GM18499 (cell line): ENCODE data around the gene ZFY.

ENCODE experiments used
- ATAC-seq: cut with Tn5 transposase; IDR thresholded peaks from one replicate; pipeline ENCODE4 v1.9.1; 2021; ENCODE audit warnings: moderate number of reproducible peaks; ENCODE audit not compliant: insufficient read depth, unreplicated experiment

ZFY gene

DNA sequence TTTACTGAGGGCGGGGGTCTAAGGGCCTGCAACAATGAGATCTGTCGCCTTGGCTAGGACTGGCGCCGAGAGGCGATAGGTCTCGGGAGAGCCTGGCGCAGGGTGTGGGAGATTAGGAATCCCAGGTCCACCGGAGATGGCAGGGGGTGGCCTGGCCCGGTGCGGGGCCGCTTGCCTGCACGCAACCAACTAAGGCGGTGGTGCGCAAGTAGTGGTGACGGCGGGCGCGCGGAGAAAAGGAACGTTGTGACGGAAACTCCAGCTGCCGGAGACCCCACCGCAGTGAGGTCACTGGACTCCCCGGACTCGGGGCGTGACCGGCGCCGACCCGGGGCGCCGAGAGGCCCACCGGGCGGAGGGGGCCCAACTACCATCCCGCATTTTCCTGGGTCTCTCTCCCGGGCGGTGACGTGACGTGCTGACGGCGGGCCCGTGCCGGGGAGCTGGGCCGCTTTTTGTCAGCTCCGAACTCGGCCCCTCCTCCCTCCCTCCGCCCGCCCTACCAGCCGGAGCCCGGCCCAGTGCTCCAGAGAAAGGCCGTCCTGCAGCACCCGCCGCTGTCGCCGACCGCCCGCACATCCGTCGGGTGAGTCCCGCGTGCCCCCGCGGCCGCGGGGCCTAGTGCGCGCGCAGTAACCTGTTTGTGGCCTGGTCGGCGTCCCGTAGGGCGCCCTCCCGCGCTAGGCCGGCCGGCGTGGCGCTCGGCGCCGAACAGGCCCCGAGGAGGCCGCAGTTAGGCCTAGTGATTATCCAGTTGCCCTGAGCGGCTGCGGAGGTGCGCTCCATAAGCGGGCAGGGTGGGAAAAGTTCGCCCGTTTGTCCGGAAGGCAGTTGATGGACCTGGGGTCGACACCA lies at the start of gene ZFY:
Gene ZFY (plus strand): TSS at position 521 of the 855 bp plus-strand sequence. CDS start 18,556 bp downstream, outside the sequence.
- ATAC-seq: no peak

- ATAC-seq: no peak
Observed at GRCh38 chrY:2885880-2886279, 49.3 kb upstream of the ZFY start.

- no peak for ATAC-seq
Observed at GRCh38 chrY:2887386-2887785, 47.8 kb upstream of the ZFY start.

DNA sequence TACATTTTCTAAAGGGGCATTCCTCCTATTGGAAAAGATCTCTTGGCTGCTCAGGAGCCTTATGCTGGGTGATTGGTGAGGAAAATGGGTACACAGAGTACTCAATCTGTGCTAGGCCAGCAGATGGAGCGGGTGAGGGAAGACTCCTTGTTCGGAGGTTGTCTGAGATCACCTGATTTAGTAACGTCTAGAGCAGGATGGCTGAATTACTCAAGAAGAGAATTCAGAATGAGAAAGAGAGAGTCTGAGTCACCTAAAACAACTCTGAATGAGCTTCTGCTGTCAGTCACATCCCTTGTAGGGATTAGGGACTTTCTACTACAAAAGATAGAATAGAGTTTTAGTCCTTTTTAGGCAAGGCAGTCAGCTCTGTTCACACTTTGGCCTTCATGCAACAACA lies 47.2 kb upstream of the ZFY start:
- ATAC-seq: no peak

DNA sequence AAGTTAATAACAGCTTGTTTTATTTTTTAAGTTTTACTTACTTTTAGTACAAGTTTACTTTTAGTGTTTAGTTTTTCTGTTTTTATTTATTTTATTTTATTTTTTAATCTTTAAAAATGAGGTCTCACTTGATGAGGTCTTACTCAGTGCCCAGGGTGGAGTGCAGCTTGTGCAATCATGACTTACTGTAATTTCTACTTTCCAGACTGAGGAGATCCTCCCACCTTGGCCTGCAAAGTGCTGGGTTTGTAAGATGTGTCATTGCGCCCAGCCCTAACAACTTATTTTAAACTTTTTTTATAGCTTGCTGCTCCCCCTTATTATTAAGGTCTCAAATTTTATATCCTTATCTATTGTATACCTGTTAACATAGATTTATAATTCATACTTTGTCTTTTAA lies 41.7 kb upstream of the ZFY start:
- ATAC-seq: no peak

- no peak for ATAC-seq
Observed at GRCh38 chrY:2896050-2896449, 39.1 kb upstream of the ZFY start.

DNA sequence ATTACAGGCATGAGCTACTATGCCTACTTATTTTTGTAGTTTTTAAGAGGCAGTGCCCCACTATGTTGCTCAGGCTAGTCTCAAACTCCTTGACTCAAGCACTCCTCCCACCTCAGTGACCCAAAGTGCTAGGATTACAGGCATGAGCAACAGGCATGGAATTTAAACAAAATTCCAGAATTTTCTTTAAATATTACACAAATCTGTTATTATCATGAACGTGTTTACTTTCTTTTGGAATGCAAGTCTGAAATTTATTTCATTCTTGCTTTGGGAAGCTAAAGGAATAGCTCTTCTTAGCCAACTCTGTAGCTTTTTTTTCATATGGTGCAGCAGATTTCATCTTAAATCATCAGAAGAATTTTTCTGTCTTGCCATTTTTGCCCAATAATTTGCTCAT lies 27.8 kb upstream of the ZFY start:
- no peak for ATAC-seq

DNA sequence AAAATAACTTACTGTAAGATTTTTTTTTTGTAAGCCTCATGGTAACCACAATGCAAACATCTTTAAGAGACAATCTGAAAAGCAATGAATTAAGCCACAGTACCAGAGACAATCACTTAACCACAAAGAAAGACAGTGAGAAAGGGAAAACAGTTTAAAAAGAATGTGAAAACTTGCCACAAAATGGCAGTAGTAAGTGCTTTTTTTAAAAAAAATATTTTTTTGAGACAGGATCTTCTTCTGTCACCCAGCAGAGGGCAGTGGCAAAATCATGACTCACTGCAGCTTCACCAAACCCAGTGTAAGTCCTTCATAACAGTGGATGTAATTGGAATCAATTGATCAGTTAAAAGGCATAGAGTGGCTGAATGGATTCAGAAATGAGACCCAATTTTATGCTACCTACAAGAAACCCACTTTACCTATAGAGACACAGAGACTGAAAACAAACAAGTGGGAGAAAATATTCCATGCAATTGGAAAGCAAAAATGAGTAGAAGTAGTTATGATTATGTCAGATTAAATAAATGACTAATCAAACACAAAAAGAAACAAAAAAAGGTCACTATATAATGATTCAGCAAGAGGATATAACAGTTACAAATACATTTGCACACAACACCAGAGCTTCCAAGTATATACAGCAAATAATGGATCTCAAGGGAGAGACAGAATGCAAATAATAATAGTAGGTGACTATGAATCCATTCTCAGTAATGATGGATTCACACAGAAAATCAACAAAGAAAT lies 21.9 kb upstream of the ZFY start:
- no peak for ATAC-seq

DNA sequence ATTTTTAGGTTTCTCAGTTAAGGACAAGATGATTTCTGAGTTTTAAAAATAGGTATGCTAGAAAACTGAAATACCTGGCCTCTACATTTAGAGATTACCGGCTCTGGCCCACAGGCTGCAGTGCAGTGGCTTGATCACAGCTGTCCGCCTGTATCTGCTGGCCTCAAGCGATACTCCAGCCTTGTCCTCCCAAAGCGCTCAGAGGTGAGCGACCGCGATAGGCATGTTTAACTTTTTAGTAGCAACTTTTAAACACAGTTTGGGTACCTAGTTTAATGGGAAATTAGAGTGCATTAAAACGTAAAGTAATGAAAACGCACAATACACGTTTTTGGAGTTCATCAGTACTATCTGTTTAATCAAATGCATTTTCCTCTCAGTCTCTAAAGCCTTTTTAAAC lies 1.1 kb upstream of the ZFY start:
- no peak for ATAC-seq

DNA sequence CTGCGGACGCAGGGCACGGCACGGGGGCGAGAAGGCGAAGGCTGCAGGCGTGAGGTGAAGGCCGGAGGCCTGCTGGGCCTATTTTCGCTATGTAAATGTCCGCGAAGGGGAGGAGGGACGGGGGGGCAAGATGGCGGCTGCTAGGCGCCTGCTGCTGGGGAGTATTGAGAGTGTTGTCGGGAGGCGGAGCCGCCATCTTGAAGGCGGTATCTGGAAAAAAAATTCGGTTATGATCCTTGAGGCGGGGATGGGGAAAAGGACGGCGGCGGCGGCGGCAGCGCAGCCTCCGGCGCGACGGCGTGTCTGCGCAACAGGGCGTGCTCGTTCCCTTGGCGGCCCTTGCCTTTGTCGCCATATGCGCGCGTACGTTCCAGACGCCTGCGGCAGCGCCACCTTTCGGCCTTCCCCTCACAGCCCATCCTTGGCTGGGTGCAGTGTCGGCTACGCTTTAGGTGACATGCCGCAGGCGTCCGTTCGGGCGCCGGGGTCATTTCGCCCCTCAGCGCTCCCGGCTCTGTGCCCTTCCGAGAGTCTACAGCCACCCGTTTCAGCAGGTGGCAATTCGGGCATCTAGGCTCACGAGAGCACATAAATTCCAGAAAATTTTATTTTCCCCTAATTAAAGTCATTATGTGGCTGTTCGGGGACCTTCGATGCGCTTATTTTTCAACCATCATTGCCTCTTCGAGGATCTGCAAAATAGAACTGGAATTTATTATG lies 695 bp downstream of the ZFY start:
- no peak for ATAC-seq

DNA sequence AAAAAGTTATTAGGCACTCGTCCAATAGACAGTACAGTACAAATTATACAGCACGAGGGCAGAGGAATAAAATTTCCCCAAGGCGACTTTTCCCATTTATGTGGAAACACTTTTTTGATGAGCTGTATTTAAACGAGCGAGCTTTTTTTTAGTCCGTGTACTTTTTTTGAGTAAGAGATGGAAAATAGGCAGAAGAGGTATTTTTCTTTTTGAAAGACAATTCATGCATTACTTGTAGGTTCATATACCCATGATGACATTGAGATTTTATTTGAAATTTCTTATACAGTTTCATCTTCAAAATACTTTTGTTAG lies 1.2 kb downstream of the ZFY start:
- no peak for ATAC-seq

DNA sequence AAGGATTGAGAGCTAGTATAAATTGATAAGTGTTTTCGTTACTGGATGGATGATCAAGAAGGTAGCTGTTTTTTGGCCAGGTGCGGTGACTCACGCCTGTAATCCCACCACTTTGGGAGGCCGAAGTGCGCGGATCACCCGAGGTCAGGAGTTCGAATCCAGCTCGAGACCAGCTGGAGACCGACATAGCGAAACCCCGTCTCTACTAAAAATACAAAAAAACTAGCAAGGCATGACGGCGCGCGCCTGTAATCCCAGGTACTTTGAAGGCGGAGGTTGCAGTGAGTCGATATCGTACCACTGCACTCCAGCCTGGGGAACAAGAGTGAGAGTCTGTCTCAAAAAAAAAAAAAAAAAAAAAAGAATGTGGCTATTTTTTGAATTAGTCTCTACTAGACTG lies 2.0 kb downstream of the ZFY start:
- ATAC-seq: no peak

GRCh38 chrY:2949590-2950252 lies 14.5 kb downstream of the ZFY start:
- no peak for ATAC-seq

GRCh38 chrY:2950655-2951054 lies 15.5 kb downstream of the ZFY start:
- ATAC-seq: no peak

- no peak for ATAC-seq
Observed at GRCh38 chrY:2952912-2953311, 17.7 kb downstream of the ZFY start.

GRCh38 chrY:2954735-2955134 lies 19.6 kb downstream of the ZFY start:
- ATAC-seq: no peak

DNA sequence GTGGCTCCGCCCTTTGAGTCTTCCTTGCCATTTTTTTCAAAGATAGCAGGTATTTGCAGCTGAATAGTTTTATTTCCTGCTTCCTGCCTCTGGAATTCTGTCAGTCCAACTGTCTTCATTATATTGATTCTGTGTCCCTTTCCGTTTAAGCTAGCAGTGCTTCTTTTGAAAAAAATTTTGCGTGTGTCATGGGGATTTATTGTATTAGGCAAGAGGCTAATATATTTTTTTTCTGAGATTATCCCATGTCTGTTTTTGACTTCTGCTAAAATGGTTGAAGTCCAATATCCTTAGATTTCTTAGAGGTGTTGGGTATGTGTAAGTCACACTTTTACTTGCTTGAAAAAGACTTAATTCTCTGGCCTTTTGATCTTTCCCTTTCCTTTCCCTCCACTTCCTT lies 20.4 kb downstream of the ZFY start:
- ATAC-seq: no peak

DNA sequence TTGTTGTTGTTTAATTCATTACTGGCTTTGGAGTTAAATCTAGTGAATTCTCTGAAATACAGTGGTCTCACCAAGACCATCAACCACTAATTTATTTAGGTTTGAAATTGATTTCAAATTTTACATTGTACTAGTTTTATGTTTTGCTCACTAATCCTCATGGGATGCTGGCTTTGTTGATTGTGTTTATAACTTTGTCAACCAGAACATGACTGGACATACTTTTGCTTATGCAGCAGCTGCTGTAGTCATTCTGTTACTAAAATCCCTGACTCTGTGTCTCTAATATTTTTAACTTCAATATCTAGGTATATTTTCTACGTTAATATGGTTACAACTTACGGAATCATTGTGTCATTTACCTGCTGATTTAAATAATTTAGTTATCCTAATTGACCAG lies 26.9 kb downstream of the ZFY start:
- no peak for ATAC-seq

DNA sequence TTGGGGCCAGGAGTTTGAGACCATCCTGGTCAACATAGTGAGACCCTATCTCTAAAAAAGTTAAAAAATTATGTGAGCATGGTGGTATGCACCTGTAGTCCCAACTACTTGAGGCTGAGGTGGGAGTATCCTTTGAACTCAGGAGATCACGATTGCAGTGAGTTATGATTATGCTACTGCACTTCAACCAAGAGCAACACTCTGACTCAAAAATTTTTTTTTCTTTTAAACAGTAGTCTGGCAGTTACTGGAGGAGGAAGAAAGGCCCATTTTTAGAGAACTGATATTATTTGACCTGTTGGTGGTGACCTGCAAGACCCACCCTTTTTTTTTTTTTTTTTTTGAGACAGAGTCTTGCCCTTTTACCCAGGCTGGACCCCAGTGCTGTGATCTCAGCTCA lies 29.6 kb downstream of the ZFY start:
- no peak for ATAC-seq

DNA sequence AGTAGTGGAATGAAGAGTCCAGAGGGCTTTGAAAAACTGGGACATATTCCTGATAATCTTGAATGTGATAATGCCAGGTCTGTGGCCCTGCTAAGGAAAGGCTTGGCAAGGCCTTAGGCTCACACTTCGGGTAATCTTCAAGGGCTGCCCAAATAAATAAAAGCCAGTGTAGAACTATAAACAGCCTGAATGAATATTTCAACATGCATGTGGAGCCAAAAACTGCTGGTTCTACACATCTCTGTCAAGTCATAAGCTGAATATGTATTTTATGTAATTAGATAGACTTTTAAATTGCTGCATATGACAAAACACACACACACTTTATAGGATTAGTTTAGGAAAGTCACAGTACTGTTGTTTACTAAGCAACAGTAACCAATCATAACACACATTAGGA lies 30.4 kb downstream of the ZFY start:
- no peak for ATAC-seq

- no peak for ATAC-seq
Observed at GRCh38 chrY:2969561-2969960, 34.4 kb downstream of the ZFY start.
